H9 (cell line): ENCODE measurements around the gene DARS1. TPM values are rescaled to one million over a fixed set of nuclear protein-coding genes. Genes with fewer than 3 reads are reported as not detected.

ENCODE experiments used
- DNase-seq: peaks from one replicate; pipeline ENCODE4 v3.0.0-alpha.2; 2017
- H2AFZ ChIP-seq: one replicate; pipeline ENCODE4 v1.6.1; 2013; ENCODE audit warnings: mild to moderate bottlenecking, low read length, control low read depth, moderate library complexity
- H2AK5ac ChIP-seq: 2 replicates; pipeline ENCODE4 v1.6.1; 2013; ENCODE audit warnings: low read length, control low read depth, mixed read lengths; ENCODE audit not compliant: insufficient read length
- H2BK120ac ChIP-seq: one replicate; pipeline ENCODE4 v1.6.1; 2013; ENCODE audit warnings: low read depth, mild to moderate bottlenecking, low read length, control low read depth, inconsistent platforms; ENCODE audit not compliant: poor library complexity, severe bottlenecking
- H2BK12ac ChIP-seq: 2 replicates; pipeline ENCODE4 v1.6.1; 2013; ENCODE audit warnings: low read length, control low read depth, mixed read lengths, low read depth; ENCODE audit not compliant: insufficient read length
- H2BK15ac ChIP-seq: 2 replicates; pipeline ENCODE4 v1.6.1; 2013; ENCODE audit warnings: low read depth, low read length, control low read depth
- H2BK20ac ChIP-seq: one replicate; pipeline ENCODE4 v1.6.1; 2013; ENCODE audit warnings: low read depth, mild to moderate bottlenecking, low read length, control low read depth, inconsistent platforms; ENCODE audit not compliant: poor library complexity, severe bottlenecking
- H2BK5ac ChIP-seq: 2 replicates; pipeline ENCODE4 v1.6.1; 2013; ENCODE audit warnings: low read length, control low read depth, mixed read lengths; ENCODE audit not compliant: insufficient read length
- H3K14ac ChIP-seq: 2 replicates; pipeline ENCODE4 v1.6.1; 2013; ENCODE audit warnings: low read length, control low read depth; ENCODE audit not compliant: insufficient read depth
- H3K18ac ChIP-seq: 2 replicates; pipeline ENCODE4 v1.6.1; 2013; ENCODE audit warnings: low read depth, mild to moderate bottlenecking, mixed read lengths, low read length, control low read depth; ENCODE audit not compliant: insufficient read length
- H3K23ac ChIP-seq: 2 replicates; pipeline ENCODE4 v1.6.1; 2013; ENCODE audit warnings: low read length, control low read depth, mixed read lengths, low read depth; ENCODE audit not compliant: insufficient read length
- H3K23me2 ChIP-seq: 2 replicates; pipeline ENCODE4 v1.6.1; 2013; ENCODE audit warnings: low read depth, mild to moderate bottlenecking, mixed read lengths, low read length, control low read depth; ENCODE audit not compliant: insufficient read length, poor library complexity, severe bottlenecking
- H3K27ac ChIP-seq: 2 replicates; pipeline ENCODE4 v1.5.1; 2013; ENCODE audit warnings: low read length, control low read depth, mixed read lengths, low read depth; ENCODE audit not compliant: insufficient read length
- H3K27me3 ChIP-seq: 2 replicates; pipeline ENCODE4 v1.6.1; 2013; ENCODE audit warnings: low read length, control low read depth, inconsistent platforms; ENCODE audit not compliant: insufficient read depth
- H3K4ac ChIP-seq: 2 replicates; pipeline ENCODE4 v1.6.1; 2013; ENCODE audit warnings: low read depth, mild to moderate bottlenecking, control low read depth, inconsistent platforms, low read length, moderate library complexity
- H3K4me1 ChIP-seq: 2 replicates; pipeline ENCODE4 v1.6.1; 2013; ENCODE audit warnings: low read length, control low read depth, inconsistent platforms; ENCODE audit not compliant: insufficient read depth
- H3K4me2 ChIP-seq: 2 replicates; pipeline ENCODE4 v1.6.1; 2013; ENCODE audit warnings: low read length, control low read depth, mixed read lengths; ENCODE audit not compliant: insufficient read length, insufficient read depth
- H3K56ac ChIP-seq: 2 replicates; pipeline ENCODE4 v1.6.1; 2013; ENCODE audit warnings: low read depth, mild to moderate bottlenecking, mixed read lengths, low read length, control low read depth; ENCODE audit not compliant: insufficient read length
- H3K79me1 ChIP-seq: 2 replicates; pipeline ENCODE4 v1.6.1; 2013; ENCODE audit warnings: low read depth, mild to moderate bottlenecking, moderate library complexity, low read length, control low read depth, inconsistent platforms; ENCODE audit not compliant: insufficient read depth, poor library complexity, severe bottlenecking
- H3K79me2 ChIP-seq: 2 replicates; pipeline ENCODE4 v1.6.1; 2013; ENCODE audit warnings: low read length, control low read depth, inconsistent platforms; ENCODE audit not compliant: insufficient read depth
- H3K9ac ChIP-seq: 2 replicates; pipeline ENCODE4 v1.6.1; 2013; ENCODE audit warnings: low read length, control low read depth, mixed read lengths; ENCODE audit not compliant: insufficient read length; ENCODE audit errors: extremely low read depth
- H3K9me3 ChIP-seq: one replicate; pipeline ENCODE4 v1.6.1; 2013; ENCODE audit warnings: low read depth, low read length, inconsistent platforms; ENCODE audit not compliant: control insufficient read depth
- H3T11ph ChIP-seq: one replicate; pipeline ENCODE4 v1.6.1; 2013; ENCODE audit warnings: mild to moderate bottlenecking, low read length, control low read depth, inconsistent platforms
- H4K20me1 ChIP-seq: one replicate; pipeline ENCODE4 v1.6.1; 2013; ENCODE audit not compliant: control insufficient read depth, insufficient read length, insufficient read depth
- H4K5ac ChIP-seq: 2 replicates; pipeline ENCODE4 v1.6.1; 2013; ENCODE audit warnings: low read depth, mild to moderate bottlenecking, mixed read lengths, low read length, control low read depth; ENCODE audit not compliant: insufficient read length
- H4K8ac ChIP-seq: replicated peaks from 2 replicates; pipeline ENCODE4 v1.6.1; 2013; ENCODE audit warnings: low read length, control low read depth, mixed read lengths, low read depth; ENCODE audit not compliant: insufficient read length
- H4K91ac ChIP-seq: 2 replicates; pipeline ENCODE4 v1.6.1; 2013; ENCODE audit warnings: low read depth, mild to moderate bottlenecking, moderate library complexity, mixed read lengths, low read length, control low read depth; ENCODE audit not compliant: insufficient read length
- H3K27ac Mint-ChIP-seq, 3 experiments: 2 replicates in 2 of 3; 3 replicates in 1 of 3; pipeline ENCODE4 v1.8.0; 2020 to 2021; ENCODE audit warnings: mixed read lengths in 3 of 3, mild to moderate bottlenecking in 1 of 3, moderate library complexity in 1 of 3
- H3K27me3 Mint-ChIP-seq: 2 replicates; pipeline ENCODE4 v1.8.0; 2021; ENCODE audit warnings: low read depth, mild to moderate bottlenecking, moderate library complexity, mixed read lengths
- H3K36me3 Mint-ChIP-seq, 3 experiments: 2 replicates in 2 of 3; 3 replicates in 1 of 3; pipeline ENCODE4 v1.8.0; 2020 to 2021; ENCODE audit warnings: low read depth in 3 of 3, mixed read lengths in 3 of 3; ENCODE audit not compliant: insufficient read depth in 1 of 3
- H3K4me1 Mint-ChIP-seq, 2 experiments: 2 replicates each; pipeline ENCODE4 v1.8.0; 2020; ENCODE audit warnings: mixed read lengths in 2 of 2
- H3K4me3 Mint-ChIP-seq, 2 experiments: 2 replicates in 1 of 2; 3 replicates in 1 of 2; pipeline ENCODE4 v1.8.0; 2020 to 2021; ENCODE audit warnings: mild to moderate bottlenecking in 2 of 2, mixed read lengths in 2 of 2, moderate library complexity in 1 of 2
- H3K9me3 Mint-ChIP-seq, 2 experiments: 2 replicates in 1 of 2; 3 replicates in 1 of 2; pipeline ENCODE4 v1.8.0; 2020; ENCODE audit warnings: mild to moderate bottlenecking in 2 of 2, mixed read lengths in 2 of 2, moderate library complexity in 1 of 2
- CTCF ChIP-seq: fragments of 200-600 bp; sonication (generic); conservative IDR thresholded peaks from 3 replicates; pipeline ENCODE4 v1.8.0; 2021; ENCODE audit warnings: antibody characterized with exemption, mild to moderate bottlenecking
- WGBS: extraction: QIAGEN DNeasy Blood & Tissue Kit; methylation state at CpG from one replicate; pipeline ENCODE4 v1.1.7; 2013; ENCODE audit warnings: missing lambda C conversion rate, low lambda C conversion rate, mixed read lengths; ENCODE audit not compliant: insufficient read length; ENCODE audit errors: extremely low coverage; 5-methylcytosine and 5-hydroxymethylcytosine counted together
- total RNA-seq: library from RNA; stranded (reverse); gene quantifications from 2 replicates; pipeline ENCODE4 v1.2.1, GENCODE V29; 2021

DARS1 gene
- total RNA-seq, 1 experiment from 2014 or later = 117 TPM

GRCh38 chr2:135991861-135992260 lies 6.4 kb upstream of the DARS1 start:
- H3K18ac ChIP-seq = no peak overlapping the region
- H2BK5ac ChIP-seq = no peak overlapping the region
- no peaks in the 10 kb centered on the region; a peak in 1 of 5 replicates for H3K9me3 Mint-ChIP-seq
- no peak overlapping the region for H4K5ac ChIP-seq
- no peak overlapping the region for H3K9ac ChIP-seq
- no peak for DNase-seq
- H2BK20ac ChIP-seq = no peak overlapping the region
- H3K79me1 ChIP-seq = no peaks in the 10 kb centered on the region
- H3K4me2 ChIP-seq = no peak overlapping the region
- H3K56ac ChIP-seq = no peak overlapping the region
- H2BK120ac ChIP-seq = no peak overlapping the region
- H4K91ac ChIP-seq = no peak overlapping the region
- WGBS = no CpG with 5 or more reads among the region's 4 CpGs
- H3K4me3 Mint-ChIP-seq = no peak overlapping the region
- H2BK12ac ChIP-seq = no peak overlapping the region
- peaks cover 0 to 3% of the 10 kb centered on the region in 2 experiments; a peak in 1 of 4 replicates for H3K4me1 Mint-ChIP-seq
- H2BK15ac ChIP-seq = no peak overlapping the region
- peaks cover 2% of the 10 kb centered on the region; the same call in 1 of the 2 replicates for H3K27me3 Mint-ChIP-seq
- no peak overlapping the region for H3K14ac ChIP-seq
- no peaks in the 10 kb centered on the region for H3K4me1 ChIP-seq
- H3K23me2 ChIP-seq = no peaks in the 10 kb centered on the region
- no peaks in the 10 kb centered on the region for H3K27me3 ChIP-seq
- H3K27ac ChIP-seq = no peak overlapping the region
- H3K4ac ChIP-seq = no peak overlapping the region
- no peak overlapping the region for H2AFZ ChIP-seq
- no peak for TF ChIP-seq CTCF
- no peaks in the 10 kb centered on the region for H3K9me3 ChIP-seq
- H4K20me1 ChIP-seq = no peaks in the 10 kb centered on the region
- no peaks in the 10 kb centered on the region for H3K79me2 ChIP-seq
- no peak overlapping the region for H2AK5ac ChIP-seq
- H3K23ac ChIP-seq = no peak overlapping the region
- H3K27ac Mint-ChIP-seq = no peak overlapping the region
- no peak overlapping the region for H4K8ac ChIP-seq
- no peak overlapping the region for H3T11ph ChIP-seq
- H3K36me3 Mint-ChIP-seq = no peaks in the 10 kb centered on the region
